ENCODE measurements around the gene BMPR1B. TPM values are rescaled to one million over a fixed set of nuclear protein-coding genes. Genes with fewer than 3 reads are reported as not detected.

The BMPR1B gene
- total and polyA plus RNA-seq, 2 of the 8 experiments (the other 6 are each of a cell fraction or from before 2014, with no cell fraction given): 0.14 to 1.1 TPM

GRCh38 chr4:94968493-94968892, 210.7 kb downstream of the BMPR1B start:
- no peaks in the 10 kb centered on the region for H3K4me1 ChIP-seq (replicated peaks in 1 of 4; ENCODE audit: control insufficient read depth in 3 of 4, insufficient read depth in 4 of 4, low read length in 3 of 4)
- H2BK120ac ChIP-seq (replicated peaks; ENCODE audit: low read depth, low read length): no peak overlapping the region
- no peak overlapping the region for H3K23ac ChIP-seq (ENCODE audit: insufficient read length)
- no peak overlapping the region for H3K27ac ChIP-seq (ENCODE audit: low read depth, low read length)
- whole genome bisulfite sequencing, 2 experiments (ENCODE audit: extremely low coverage in 1 of 2, insufficient coverage in 1 of 2, insufficient read length in 1 of 2, insufficient replicate concordance in 2 of 2, low coverage in 1 of 2, low lambda C conversion rate in 2 of 2, missing lambda C conversion rate in 1 of 2): 94% methylated on average over 4 of the region's 4 CpGs; no CpG with 5 or more reads in 1 of the 2 experiments
- no peak overlapping the region for H2AFZ ChIP-seq (ENCODE audit: low read length)
- no peak overlapping the region for H3K4ac ChIP-seq (replicated peaks; ENCODE audit: insufficient read length, low read depth, low read length)
- no peaks in the 10 kb centered on the region for H3K9me3 ChIP-seq (ENCODE audit: insufficient read depth in 2 of 2, low read depth in 1 of 2, low read length in 1 of 2)
- H3K9ac ChIP-seq (replicated peaks in 1 of 4; ENCODE audit: extremely low read depth in 1 of 4, low read depth in 3 of 4, low read length in 3 of 4): no peak overlapping the region
- H4K8ac ChIP-seq (ENCODE audit: extremely low read depth, insufficient read depth, low read length): no peak overlapping the region
- H3K27me3 ChIP-seq (replicated peaks in 1 of 4; ENCODE audit: control insufficient read depth in 3 of 4, extremely low read depth in 1 of 4, insufficient read depth in 3 of 4, low read length in 3 of 4): no peaks in the 10 kb centered on the region
- no peak overlapping the region for H3K4me3 ChIP-seq (ENCODE audit: extremely low read depth in 1 of 4, insufficient read depth in 2 of 4, low read depth in 3 of 4, low read length in 4 of 4)
- no peaks in the 10 kb centered on the region for H3K36me3 ChIP-seq (ENCODE audit: control insufficient read depth in 2 of 4, insufficient read depth in 4 of 4, low read length in 3 of 4)
- ChIA-PET CTCF (ENCODE audit: partially characterized antibody) (interaction anchor here (0.7 kb wide), 1 partner anchor 87 kb away, joined by 3 read pairs; no protein-coding TSS in a partner anchor), POLR2A (ENCODE audit: partially characterized antibody) (no interaction called here)
- no peak overlapping the region for H2BK15ac ChIP-seq (ENCODE audit: low read length)
- H3K79me1 ChIP-seq (ENCODE audit: low read depth, low read length): no peaks in the 10 kb centered on the region
- H3K14ac ChIP-seq (ENCODE audit: insufficient read length): no peak overlapping the region
- no peak overlapping the region for H4K91ac ChIP-seq (replicated peaks; ENCODE audit: insufficient read length, low read length)
- H2BK20ac ChIP-seq (ENCODE audit: low read length): no peak overlapping the region
- no peak overlapping the region for H3K18ac ChIP-seq (ENCODE audit: extremely low read depth, low read length)
- H4K20me1 ChIP-seq (replicated peaks in 1 of 2; ENCODE audit: control insufficient read depth in 1 of 2, insufficient read depth in 2 of 2, low read length in 2 of 2): no peaks in the 10 kb centered on the region
- no peak overlapping the region for H2AK5ac ChIP-seq (ENCODE audit: low read depth, low read length)
- H3K79me2 ChIP-seq (ENCODE audit: control insufficient read depth in 1 of 2, insufficient read depth in 2 of 2, low read length in 2 of 2): no peaks in the 10 kb centered on the region
- no peak overlapping the region for H3K4me2 ChIP-seq (ENCODE audit: insufficient read depth in 1 of 2, low read depth in 2 of 2, low read length in 2 of 2)
- FAIRE-seq: no peak
- no peak for DNase-seq (ENCODE audit: low read depth in 1 of 2, low spot score in 2 of 2)
- no peak overlapping the region for H3K56ac ChIP-seq (replicated peaks; ENCODE audit: insufficient read length, low read depth, low read length)
- H2BK12ac ChIP-seq (ENCODE audit: low read depth, low read length): no peak overlapping the region
- H2BK5ac ChIP-seq (ENCODE audit: low read depth, low read length): no peak overlapping the region
- H4K5ac ChIP-seq (ENCODE audit: insufficient read length, low read depth, low read length): no peak overlapping the region
- no peaks in the 10 kb centered on the region for H3K23me2 ChIP-seq (ENCODE audit: low read depth, low read length)
- no peak for TF ChIP-seq BRCA1 (IDR thresholded peaks at IDR 0.05; ENCODE audit: low read depth, low read length)

All from H1 (cell line).